K562 (cell line): ENCODE data around the gene RMP24.

ENCODE experiments used
- ATAC-seq: fragments of 200-7000 bp; cut with Tn5 transposase; 3 replicates; pipeline ENCODE4 v1.9.1; 2020; ENCODE audit warnings: moderate library complexity
- BruUV-seq: library from RNA; stranded (reverse); fragments of 400-500 nt; replicated peaks from 2 replicates; lab custom pipeline; 2021; lab: Mats Ljungman, UMichigan
- CTCF ChIA-PET: fragments of 300-600 bp; formaldehyde crosslinking; extraction: SDS; loops from one replicate; lab custom pipeline; 2021; ENCODE audit warnings: low intra/inter-chr PET ratio; lab: Yijun Ruan, JAX
- POLR2A ChIA-PET: fragments of 300-600, 350-650 bp; sonication (Branson Sonifier 250); formaldehyde crosslinking; extraction: SDS; loops from one replicate; lab custom pipeline; 2021; ENCODE audit warnings: antibody characterized with exemption, inconsistent platforms; lab: Yijun Ruan, JAX
- DNase-seq, 4 experiments: peaks; one replicate each; pipeline versions ENCODE4 v3.0.0 to v3.0.0-alpha.2; 2011 to 2018; ENCODE audit warnings: low spot score in 3 of 4, mixed read lengths in 3 of 4; ENCODE audit errors: extremely low read depth in 1 of 4
- FAIRE-seq: peaks from 2 replicates; lab custom pipeline; 2011; peaks lifted over from hg19 to GRCh38; lab: Jason Lieb, UNC
- H2AFZ ChIP-seq: 2 replicates; pipeline ENCODE4 v1.6.0; 2011; ENCODE audit warnings: low read depth, low read length, control low read depth, inconsistent platforms
- H3K27ac ChIP-seq: fragments of 200-600 bp; 3 replicates; pipeline ENCODE4 v1.8.0; 2011; ENCODE audit warnings: low read depth, mild to moderate bottlenecking, control low read depth, inconsistent platforms, low read length, moderate library complexity, mixed read lengths; ENCODE audit errors: extremely low read depth
- H3K27me3 ChIP-seq, 2 experiments: fragments of 300-600 bp in 1 of 2; 2 replicates in 1 of 2; 3 replicates in 1 of 2; pipeline versions ENCODE4 v1.6.0 to v1.8.0; 2011; ENCODE audit warnings: inconsistent platforms in 2 of 2, low read length in 2 of 2, mild to moderate bottlenecking in 1 of 2, mixed read lengths in 1 of 2, moderate library complexity in 1 of 2; ENCODE audit not compliant: control insufficient read depth in 2 of 2, insufficient read depth in 2 of 2
- H3K36me3 ChIP-seq: fragments of 300-600 bp; 3 replicates; pipeline ENCODE4 v1.8.0; 2011; ENCODE audit warnings: mild to moderate bottlenecking, low read length, inconsistent platforms; ENCODE audit not compliant: control insufficient read depth, insufficient read depth
- H3K4me1 ChIP-seq, 2 experiments: fragments of 200-600 bp in 1 of 2; replicated peaks in 1 of 2; 2 replicates in 1 of 2; 3 replicates in 1 of 2; pipeline versions ENCODE4 v1.5.1 to v1.8.0; 2011; ENCODE audit warnings: inconsistent platforms in 2 of 2, low read length in 2 of 2, mild to moderate bottlenecking in 1 of 2, mixed read lengths in 1 of 2, moderate library complexity in 1 of 2; ENCODE audit not compliant: control insufficient read depth in 2 of 2, insufficient read depth in 2 of 2
- H3K4me2 ChIP-seq: 2 replicates; pipeline ENCODE4 v1.6.1; 2011; ENCODE audit warnings: low read length, control low read depth, inconsistent platforms, mixed read lengths; ENCODE audit not compliant: insufficient read depth
- H3K4me3 ChIP-seq: fragments of 200-600 bp; sonication (generic), shearing (Covaris generic); 2 replicates; pipeline ENCODE4 v1.5.1; 2016; ENCODE audit warnings: control low read depth, inconsistent platforms
- H3K79me2 ChIP-seq: fragments of 200-600 bp; 3 replicates; pipeline ENCODE4 v1.8.0; 2011; ENCODE audit warnings: low read length, inconsistent platforms; ENCODE audit not compliant: control insufficient read depth, insufficient read depth
- H3K9ac ChIP-seq, 2 experiments: 2 replicates each; pipeline versions ENCODE4 v1.6.0 to v1.6.1; 2011; ENCODE audit warnings: low read depth in 2 of 2, low read length in 2 of 2, control low read depth in 1 of 2, inconsistent platforms in 1 of 2, mild to moderate bottlenecking in 1 of 2, mixed read lengths in 1 of 2; ENCODE audit not compliant: insufficient read depth in 1 of 2
- H3K9me1 ChIP-seq: one replicate; pipeline ENCODE4 v1.6.0; 2011; ENCODE audit warnings: inconsistent platforms, mild to moderate bottlenecking, low read length, moderate library complexity; ENCODE audit not compliant: control insufficient read depth, insufficient read depth
- H3K9me3 ChIP-seq: replicated peaks from 2 replicates; pipeline ENCODE4 v1.5.1; 2011; ENCODE audit warnings: low read depth, low read length, inconsistent platforms; ENCODE audit not compliant: control insufficient read depth, insufficient read depth
- H4K20me1 ChIP-seq: replicated peaks from 2 replicates; pipeline ENCODE4 v1.6.1; 2011; ENCODE audit warnings: low read length, inconsistent platforms, mixed read lengths; ENCODE audit not compliant: control insufficient read depth, insufficient read depth
- BCOR ChIP-seq: fragments of 450-650 bp; IDR thresholded peaks from 2 replicates; pipeline ENCODE4 v1.6.1; 2016
- CREB5 ChIP-seq: fragments of 250-450 bp; sonication (Bioruptor Pico); IDR thresholded peaks from 2 replicates; pipeline ENCODE4 v1.5.0; 2020; ENCODE audit warnings: mild to moderate bottlenecking
- E4F1 ChIP-seq: fragments of 250-450 bp; sonication (Bioruptor Pico); IDR thresholded peaks from 2 replicates; pipeline ENCODE4 v1.5.0; 2021; ENCODE audit warnings: mild to moderate bottlenecking, borderline replicate concordance
- ELF1 ChIP-seq: fragments of 200-800 bp; sonication (Bioruptor generic); IDR thresholded peaks from 2 replicates; pipeline ENCODE4 v1.6.1; 2016; ENCODE audit warnings: missing genetic modification characterization, missing compliant biosample characterization
- FOXJ2 ChIP-seq: fragments of 200-800 bp; sonication (Bioruptor generic); IDR thresholded peaks from 2 replicates; pipeline ENCODE4 v1.6.1; 2016; ENCODE audit warnings: missing genetic modification characterization, missing compliant biosample characterization
- GABPB1 ChIP-seq: sonication (generic); formaldehyde crosslinking; IDR thresholded peaks from 2 replicates; pipeline ENCODE4 v1.8.0; 2022; ENCODE audit warnings: mild to moderate bottlenecking, missing genetic modification reagents
- MAX ChIP-seq: sonication (generic); formaldehyde crosslinking; IDR thresholded peaks from 2 replicates; pipeline ENCODE4 v1.9.0; 2022; ENCODE audit warnings: mild to moderate bottlenecking, missing genetic modification reagents
- NFYB ChIP-seq: IDR thresholded peaks from 2 replicates; pipeline ENCODE4 v1.6.1; 2011; ENCODE audit warnings: mild to moderate bottlenecking, moderate library complexity; ENCODE audit not compliant: insufficient read length; ENCODE audit errors: extremely low read depth
- PHTF2 ChIP-seq: fragments of 250-450 bp; sonication (Bioruptor Pico); IDR thresholded peaks from 2 replicates; pipeline ENCODE4 v1.5.0; 2021; ENCODE audit warnings: mild to moderate bottlenecking
- PTRF ChIP-seq: fragments of 450-650 bp; IDR thresholded peaks from 2 replicates; pipeline ENCODE4 v1.6.1; 2016; ENCODE audit warnings: mild to moderate bottlenecking, missing genetic modification characterization, missing compliant biosample characterization
- STAT5B ChIP-seq: fragments of 250-450 bp; sonication (Bioruptor Pico); IDR thresholded peaks from 2 replicates; pipeline ENCODE4 v1.8.0; 2021; ENCODE audit warnings: mild to moderate bottlenecking, inconsistent platforms
- WHSC1 ChIP-seq: IDR thresholded peaks from one replicate; pipeline ENCODE4 v1.6.1; 2012; ENCODE audit warnings: low read length, control low read depth, inconsistent platforms
- ZNF584 ChIP-seq: fragments of 200-800 bp; sonication (Bioruptor generic); IDR thresholded peaks from 2 replicates; pipeline ENCODE4 v1.6.1; 2016; ENCODE audit warnings: low read depth, mild to moderate bottlenecking, missing genetic modification characterization, missing compliant biosample characterization
- ZNF592 ChIP-seq: fragments of 450-650 bp; IDR thresholded peaks from 2 replicates; pipeline ENCODE4 v1.6.1; 2017; ENCODE audit warnings: antibody characterized with exemption, mild to moderate bottlenecking
- WGBS: fragments of 100-300 bp; shearing (Covaris generic); methylation state at CpG from one replicate; pipeline ENCODE4 v1.1.6; 2016; ENCODE audit warnings: low coverage, mixed read lengths; ENCODE audit not compliant: insufficient coverage; ENCODE audit errors: missing lambda C conversion rate; 5-methylcytosine and 5-hydroxymethylcytosine counted together
- in situ Hi-C: fragments of 300-500 bp; cut with MboI; formaldehyde crosslinking; loops from 4 replicates; pipeline ENCODE4 v1.15.0; 2018; ENCODE audit warnings: inconsistent platforms, mixed read lengths
- intact Hi-C: fragments of 100-400 bp; cut with micrococcal nuclease; formaldehyde crosslinking; loops from 2 replicates; pipeline ENCODE4 v1.14.2; 2022

Gene RMP24

GRCh38 chr18:36025025-36025424 lies 52.5 kb downstream of the RMP24 start:
- TF ChIP-seq ZNF584 (CRISPR knock-in tag) (no peak), CREB5 (CRISPR knock-in tag) (no peak), WHSC1 (no peak), ZNF592 (no peak), NFYB (no peak), FOXJ2 (tag) (no peak), STAT5B (CRISPR knock-in tag) (no peak), BCOR (no peak), MAX (no peak), GABPB1 (CRISPR knock-in tag) (no peak), PHTF2 (CRISPR knock-in tag) (no peak), ELF1 (tag) (no peak), E4F1 (CRISPR knock-in tag) (no peak), PTRF (no peak)
- no peak overlapping the region for H3K9ac ChIP-seq
- no peak overlapping the region for H2AFZ ChIP-seq
- ATAC-seq (no peak), DNase-seq (no peak), FAIRE-seq (no peak)
- no peaks in the 10 kb centered on the region for H3K27me3 ChIP-seq
- BruUV-seq = no TSS peak
- intact Hi-C loops (no loop called here), in situ Hi-C loops (no loop called here)
- H3K36me3 ChIP-seq = peaks cover 52% of the 10 kb centered on the region
- no peak overlapping the region for H3K4me2 ChIP-seq
- no peaks in the 10 kb centered on the region for H3K9me1 ChIP-seq
- 67% methylated on average over 1 of the region's 1 CpG for WGBS
- no peaks in the 10 kb centered on the region for H4K20me1 ChIP-seq
- no peaks in the 10 kb centered on the region for H3K9me3 ChIP-seq
- no peak overlapping the region for H3K27ac ChIP-seq
- ChIA-PET CTCF (no interaction called here), POLR2A (no interaction called here)
- peaks cover 9% of the 10 kb centered on the region; the same call in 1 of the 3 replicates for H3K79me2 ChIP-seq
- H3K4me3 ChIP-seq = no peak overlapping the region
- H3K4me1 ChIP-seq = no peaks in the 10 kb centered on the region
